ENCODE results near the gene PTTG2. TPM values are rescaled to one million over a fixed set of nuclear protein-coding genes. Genes with fewer than 3 reads are reported as not detected.

The PTTG2 gene
- polyA plus RNA-seq, 1 donor (not counting 4 experiments of a cell fraction or from before 2014, with no cell fraction given), result not detected

GRCh38 chr4:37994569-37994968 lies 34.4 kb downstream of the PTTG2 start:
- no peaks in the 10 kb centered on the region for H3K27me3 ChIP-seq (ENCODE audit: control insufficient read depth, extremely low read depth, insufficient read depth, low read length)
- H3K9me1 ChIP-seq (ENCODE audit: control insufficient read depth, extremely low read depth, insufficient read depth, low read length), result no peaks in the 10 kb centered on the region
- H3K9me3 ChIP-seq (ENCODE audit: control insufficient read depth, low read depth, low read length), result no peaks in the 10 kb centered on the region
- H3K4me2 ChIP-seq (ENCODE audit: control insufficient read depth, extremely low read depth, insufficient read depth, low read depth, low read length), result no peak overlapping the region
- DNase-seq (ENCODE audit: low read depth, low spot score), result no peak
- H2AFZ ChIP-seq (ENCODE audit: control insufficient read depth, low read length), result no peak overlapping the region
- dilution Hi-C loops (cut with MboI; ENCODE audit: extremely low pct_ligation_motif_present, low sequenced_read_pairs), result no loop called here
- no peak overlapping the region for H3K4me3 ChIP-seq (ENCODE audit: control insufficient read depth in 2 of 3, extremely low read depth in 1 of 3, insufficient read depth in 2 of 3, low read depth in 1 of 3, low read length in 3 of 3)
- H4K20me1 ChIP-seq (ENCODE audit: control insufficient read depth, extremely low read depth, insufficient read depth, low read length), result no peaks in the 10 kb centered on the region
- no peaks in the 10 kb centered on the region for H3K36me3 ChIP-seq (ENCODE audit: control insufficient read depth in 2 of 2, extremely low read depth in 1 of 2, insufficient read depth in 2 of 2, low read length in 2 of 2)
- H3K79me2 ChIP-seq (ENCODE audit: control insufficient read depth, insufficient read depth, low read length), result peaks cover 5% of the 10 kb centered on the region
- FAIRE-seq, result no peak
- TF ChIP-seq CTCF (optimal IDR thresholded peaks at IDR 0.05 in 1 of 3, IDR thresholded peaks at IDR 0.05 in 1 of 3, conservative IDR thresholded peaks at IDR 0.05 in 1 of 3; ENCODE audit: extremely low read depth in 1 of 3, insufficient read depth in 2 of 3, low read length in 3 of 3) (no peak), EZH2 (IDR thresholded peaks at IDR 0.05; ENCODE audit: low read length) (no peak)
- H3K4me1 ChIP-seq (ENCODE audit: control insufficient read depth, extremely low read depth, insufficient read depth, low read length), result no peaks in the 10 kb centered on the region
- H3K27ac ChIP-seq (ENCODE audit: control insufficient read depth, insufficient read depth, low read length), result no peak overlapping the region
- H3K9ac ChIP-seq (ENCODE audit: control insufficient read depth, extremely low read depth, insufficient read depth, low read length), result no peak overlapping the region

- no peaks in the 10 kb centered on the region for H3K9me3 ChIP-seq (ENCODE audit: control insufficient read depth, low read depth, low read length)
- dilution Hi-C loops (cut with MboI; ENCODE audit: extremely low pct_ligation_motif_present, low sequenced_read_pairs), result no loop called here
- no peaks in the 10 kb centered on the region for H4K20me1 ChIP-seq (ENCODE audit: control insufficient read depth, extremely low read depth, insufficient read depth, low read length)
- TF ChIP-seq EZH2 (IDR thresholded peaks at IDR 0.05; ENCODE audit: low read length) (no peak), CTCF (optimal IDR thresholded peaks at IDR 0.05 in 1 of 3, IDR thresholded peaks at IDR 0.05 in 1 of 3, conservative IDR thresholded peaks at IDR 0.05 in 1 of 3; ENCODE audit: extremely low read depth in 1 of 3, insufficient read depth in 2 of 3, low read length in 3 of 3) (no peak)
- H3K4me2 ChIP-seq (ENCODE audit: control insufficient read depth, extremely low read depth, insufficient read depth, low read depth, low read length), result no peak overlapping the region
- H3K4me1 ChIP-seq (ENCODE audit: control insufficient read depth, extremely low read depth, insufficient read depth, low read length), result no peaks in the 10 kb centered on the region
- FAIRE-seq (no peak), DNase-seq (ENCODE audit: low read depth, low spot score) (no peak)
- H2AFZ ChIP-seq (ENCODE audit: control insufficient read depth, low read length), result no peak overlapping the region
- no peaks in the 10 kb centered on the region for H3K36me3 ChIP-seq (ENCODE audit: control insufficient read depth in 2 of 2, extremely low read depth in 1 of 2, insufficient read depth in 2 of 2, low read length in 2 of 2)
- H3K27ac ChIP-seq (ENCODE audit: control insufficient read depth, insufficient read depth, low read length), result no peak overlapping the region
- H3K9ac ChIP-seq (ENCODE audit: control insufficient read depth, extremely low read depth, insufficient read depth, low read length), result no peak overlapping the region
- no peaks in the 10 kb centered on the region for H3K27me3 ChIP-seq (ENCODE audit: control insufficient read depth, extremely low read depth, insufficient read depth, low read length)
- no peak overlapping the region for H3K4me3 ChIP-seq (ENCODE audit: control insufficient read depth in 2 of 3, extremely low read depth in 1 of 3, insufficient read depth in 2 of 3, low read depth in 1 of 3, low read length in 3 of 3)
- H3K9me1 ChIP-seq (ENCODE audit: control insufficient read depth, extremely low read depth, insufficient read depth, low read length), result no peaks in the 10 kb centered on the region
- peaks cover 5% of the 10 kb centered on the region for H3K79me2 ChIP-seq (ENCODE audit: control insufficient read depth, insufficient read depth, low read length)
Measured at GRCh38 chr4:37995299-37995821, 35.2 kb downstream of the PTTG2 start.
